ENCODE measurements around the gene VAV3. TPM values are rescaled to one million over a fixed set of nuclear protein-coding genes. Genes with fewer than 3 reads are reported as not detected.

Gene VAV3
- polyA plus RNA-seq, 1 of the 3 experiments (the other 2 are of a cell fraction): not detected

DNA sequence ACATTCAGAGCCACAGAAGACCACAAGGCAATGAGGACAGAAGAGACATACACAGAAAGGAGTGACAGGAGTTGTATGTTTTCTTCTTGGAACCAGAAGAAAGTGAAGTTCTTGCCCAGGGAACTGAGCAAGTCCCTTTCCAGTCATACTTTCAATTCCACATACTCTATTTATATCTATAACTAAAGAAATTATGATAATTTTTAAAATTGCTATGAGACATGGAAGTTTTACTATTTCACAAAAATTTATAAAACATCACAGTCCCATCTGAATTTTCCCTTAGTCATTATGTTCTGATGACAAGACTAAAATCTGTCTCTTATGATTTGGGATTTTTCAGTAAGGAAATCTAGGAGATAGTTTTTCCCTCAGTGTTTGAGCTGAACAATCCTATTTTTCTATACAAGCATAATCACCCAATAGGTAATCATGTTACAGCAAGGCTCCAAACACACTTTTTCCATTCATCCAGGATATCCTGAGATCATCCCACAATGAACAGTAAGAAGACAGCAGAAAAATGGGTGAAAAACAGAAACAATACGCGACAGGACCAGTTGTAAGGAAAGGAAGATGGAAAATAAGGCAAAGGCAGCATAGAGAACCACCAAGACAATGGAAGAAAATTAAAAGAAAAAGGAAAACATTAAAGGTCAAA is 154.6 kb downstream of the VAV3 start:
- TF ChIP-seq TEAD4 (IDR thresholded peaks at IDR 0.05; ENCODE audit: borderline replicate concordance, insufficient read depth) (no peak), CHD2 (IDR thresholded peaks at IDR 0.05; ENCODE audit: low read length, partially characterized antibody) (no peak), TAF1 (IDR thresholded peaks at IDR 0.05; ENCODE audit: borderline replicate concordance, low read depth, low read length) (no peak), YY1 (IDR thresholded peaks at IDR 0.05; ENCODE audit: low read depth) (no peak), MXI1 (IDR thresholded peaks at IDR 0.05; ENCODE audit: low read depth, low read length) (no peak), ELF1 (IDR thresholded peaks at IDR 0.05) (no peak), TCF12 (IDR thresholded peaks at IDR 0.05) (no peak), RFX5 (IDR thresholded peaks at IDR 0.05; ENCODE audit: low read length) (no peak), RAD21 (IDR thresholded peaks at IDR 0.05; ENCODE audit: low read length) (no peak), POLR2AphosphoS5 (IDR thresholded peaks at IDR 0.05; ENCODE audit: low read depth, low read length) (no peak), NRF1 (IDR thresholded peaks at IDR 0.05; ENCODE audit: low read depth, low read length) (no peak), FOXJ3 (CRISPR knock-in tag; IDR thresholded peaks at IDR 0.05) (no peak)
- TF ChIP-seq, protein P1, sequence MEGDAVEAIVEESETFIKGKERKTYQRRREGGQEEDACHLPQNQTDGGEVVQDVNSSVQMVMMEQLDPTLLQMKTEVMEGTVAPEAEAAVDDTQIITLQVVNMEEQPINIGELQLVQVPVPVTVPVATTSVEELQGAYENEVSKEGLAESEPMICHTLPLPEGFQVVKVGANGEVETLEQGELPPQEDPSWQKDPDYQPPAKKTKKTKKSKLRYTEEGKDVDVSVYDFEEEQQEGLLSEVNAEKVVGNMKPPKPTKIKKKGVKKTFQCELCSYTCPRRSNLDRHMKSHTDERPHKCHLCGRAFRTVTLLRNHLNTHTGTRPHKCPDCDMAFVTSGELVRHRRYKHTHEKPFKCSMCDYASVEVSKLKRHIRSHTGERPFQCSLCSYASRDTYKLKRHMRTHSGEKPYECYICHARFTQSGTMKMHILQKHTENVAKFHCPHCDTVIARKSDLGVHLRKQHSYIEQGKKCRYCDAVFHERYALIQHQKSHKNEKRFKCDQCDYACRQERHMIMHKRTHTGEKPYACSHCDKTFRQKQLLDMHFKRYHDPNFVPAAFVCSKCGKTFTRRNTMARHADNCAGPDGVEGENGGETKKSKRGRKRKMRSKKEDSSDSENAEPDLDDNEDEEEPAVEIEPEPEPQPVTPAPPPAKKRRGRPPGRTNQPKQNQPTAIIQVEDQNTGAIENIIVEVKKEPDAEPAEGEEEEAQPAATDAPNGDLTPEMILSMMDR (IDR thresholded peaks at IDR 0.05): no peak
- TF ChIP-seq, protein P2, sequence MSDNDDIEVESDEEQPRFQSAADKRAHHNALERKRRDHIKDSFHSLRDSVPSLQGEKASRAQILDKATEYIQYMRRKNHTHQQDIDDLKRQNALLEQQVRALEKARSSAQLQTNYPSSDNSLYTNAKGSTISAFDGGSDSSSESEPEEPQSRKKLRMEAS (IDR thresholded peaks at IDR 0.05; ENCODE audit: low read depth): no peak
- ChIA-PET CTCF (no interaction called here), POLR2A (no interaction called here)
- Histone ChIP-seq H3K9me3 (no peaks in the 10 kb centered on the region), H4K20me1 (ENCODE audit: insufficient read depth) (no peaks in the 10 kb centered on the region), H2AFZ (ENCODE audit: low read depth) (no peak overlapping the region), H3K4me3 (ENCODE audit: low read depth in 2 of 2, low read length in 1 of 2) (no peak overlapping the region), H3K79me2 (ENCODE audit: insufficient read depth) (no peaks in the 10 kb centered on the region), H3K27me3 (ENCODE audit: insufficient read depth) (no peaks in the 10 kb centered on the region), H3K36me3 (replicated peaks in 1 of 2; ENCODE audit: control insufficient read depth in 1 of 2, insufficient read depth in 2 of 2, low read length in 1 of 2) (no peaks in the 10 kb centered on the region), H3K4me2 (no peak overlapping the region), H3K9me2 (no peaks in the 10 kb centered on the region), H3K4me1 (ENCODE audit: control insufficient read depth in 1 of 2, insufficient read depth in 2 of 2, low read depth in 1 of 2, low read length in 1 of 2) (peaks cover 0 to 5% of the 10 kb centered on the region in 2 experiments; a peak in 1 of 4 replicates), H3F3A (replicated peaks; ENCODE audit: insufficient read depth) (no peaks in the 10 kb centered on the region), H3K9ac (no peak overlapping the region), H3K27ac (ENCODE audit: low read depth in 2 of 2, low read length in 1 of 2) (no peak overlapping the region)
- 89% methylated on average over 2 of the region's 2 CpGs for WGBS (ENCODE audit: low lambda C conversion rate)
- no peak for DNase-seq

DNA sequence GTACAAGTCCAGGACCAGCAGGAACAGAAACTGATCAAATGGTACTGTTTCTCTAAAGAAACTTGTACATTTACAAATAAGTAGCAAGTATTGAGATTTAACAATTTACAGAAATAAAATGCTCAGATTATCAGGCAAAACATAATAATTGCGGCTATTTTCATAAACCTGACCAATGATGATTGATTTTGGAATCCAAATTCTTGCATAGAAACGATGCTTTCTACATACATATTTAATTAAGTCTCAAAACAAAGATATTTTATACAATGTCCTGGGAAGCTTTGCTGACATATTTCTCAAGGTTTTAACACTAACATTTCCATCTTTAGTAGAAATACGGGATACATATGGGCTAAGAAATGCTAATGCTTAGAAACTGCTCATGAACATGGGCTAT is 157.1 kb downstream of the VAV3 start:
- H3K27me3 ChIP-seq (ENCODE audit: insufficient read depth): no peaks in the 10 kb centered on the region
- no peak overlapping the region for H3K9ac ChIP-seq
- POLR2A ChIA-PET: no interaction called here
- WGBS (ENCODE audit: low lambda C conversion rate): 35% methylated on average over 3 of the region's 3 CpGs
- H3K9me3 ChIP-seq: no peaks in the 10 kb centered on the region
- no peak overlapping the region for H3K27ac ChIP-seq (ENCODE audit: low read depth in 2 of 2, low read length in 1 of 2)
- no peak overlapping the region for H2AFZ ChIP-seq (ENCODE audit: low read depth)
- TF ChIP-seq MEF2A (IDR thresholded peaks at IDR 0.05; ENCODE audit: borderline replicate concordance, low read depth): no peak
- TF ChIP-seq FOXJ3 (CRISPR knock-in tag; IDR thresholded peaks at IDR 0.05): no peak
- TF ChIP-seq TCF12 (IDR thresholded peaks at IDR 0.05): no peak
- TF ChIP-seq, protein P3, sequence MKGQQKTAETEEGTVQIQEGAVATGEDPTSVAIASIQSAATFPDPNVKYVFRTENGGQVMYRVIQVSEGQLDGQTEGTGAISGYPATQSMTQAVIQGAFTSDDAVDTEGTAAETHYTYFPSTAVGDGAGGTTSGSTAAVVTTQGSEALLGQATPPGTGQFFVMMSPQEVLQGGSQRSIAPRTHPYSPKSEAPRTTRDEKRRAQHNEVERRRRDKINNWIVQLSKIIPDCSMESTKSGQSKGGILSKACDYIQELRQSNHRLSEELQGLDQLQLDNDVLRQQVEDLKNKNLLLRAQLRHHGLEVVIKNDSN (IDR thresholded peaks at IDR 0.05; ENCODE audit: borderline replicate concordance, low read depth): no peak
- no peak for TF ChIP-seq NFIC (IDR thresholded peaks at IDR 0.05; ENCODE audit: borderline replicate concordance)
- TF ChIP-seq, protein P4, sequence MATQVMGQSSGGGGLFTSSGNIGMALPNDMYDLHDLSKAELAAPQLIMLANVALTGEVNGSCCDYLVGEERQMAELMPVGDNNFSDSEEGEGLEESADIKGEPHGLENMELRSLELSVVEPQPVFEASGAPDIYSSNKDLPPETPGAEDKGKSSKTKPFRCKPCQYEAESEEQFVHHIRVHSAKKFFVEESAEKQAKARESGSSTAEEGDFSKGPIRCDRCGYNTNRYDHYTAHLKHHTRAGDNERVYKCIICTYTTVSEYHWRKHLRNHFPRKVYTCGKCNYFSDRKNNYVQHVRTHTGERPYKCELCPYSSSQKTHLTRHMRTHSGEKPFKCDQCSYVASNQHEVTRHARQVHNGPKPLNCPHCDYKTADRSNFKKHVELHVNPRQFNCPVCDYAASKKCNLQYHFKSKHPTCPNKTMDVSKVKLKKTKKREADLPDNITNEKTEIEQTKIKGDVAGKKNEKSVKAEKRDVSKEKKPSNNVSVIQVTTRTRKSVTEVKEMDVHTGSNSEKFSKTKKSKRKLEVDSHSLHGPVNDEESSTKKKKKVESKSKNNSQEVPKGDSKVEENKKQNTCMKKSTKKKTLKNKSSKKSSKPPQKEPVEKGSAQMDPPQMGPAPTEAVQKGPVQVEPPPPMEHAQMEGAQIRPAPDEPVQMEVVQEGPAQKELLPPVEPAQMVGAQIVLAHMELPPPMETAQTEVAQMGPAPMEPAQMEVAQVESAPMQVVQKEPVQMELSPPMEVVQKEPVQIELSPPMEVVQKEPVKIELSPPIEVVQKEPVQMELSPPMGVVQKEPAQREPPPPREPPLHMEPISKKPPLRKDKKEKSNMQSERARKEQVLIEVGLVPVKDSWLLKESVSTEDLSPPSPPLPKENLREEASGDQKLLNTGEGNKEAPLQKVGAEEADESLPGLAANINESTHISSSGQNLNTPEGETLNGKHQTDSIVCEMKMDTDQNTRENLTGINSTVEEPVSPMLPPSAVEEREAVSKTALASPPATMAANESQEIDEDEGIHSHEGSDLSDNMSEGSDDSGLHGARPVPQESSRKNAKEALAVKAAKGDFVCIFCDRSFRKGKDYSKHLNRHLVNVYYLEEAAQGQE (IDR thresholded peaks at IDR 0.05; ENCODE audit: low read depth, low read length): no peak
- no peaks in the 10 kb centered on the region for H3K79me2 ChIP-seq (ENCODE audit: insufficient read depth)
- H3K4me1 ChIP-seq (ENCODE audit: control insufficient read depth in 1 of 2, insufficient read depth in 2 of 2, low read depth in 1 of 2, low read length in 1 of 2): peaks cover 0 to 2% of the 10 kb centered on the region in 2 experiments; a peak in 1 of 4 replicates
- no peaks in the 10 kb centered on the region for H4K20me1 ChIP-seq (ENCODE audit: insufficient read depth)
- no peak overlapping the region for H3K4me3 ChIP-seq (ENCODE audit: low read depth in 2 of 2, low read length in 1 of 2)
- CTCF ChIA-PET: no interaction called here
- H3K4me2 ChIP-seq: no peak overlapping the region
- no peaks in the 10 kb centered on the region for H3K9me2 ChIP-seq
- no peaks in the 10 kb centered on the region for H3K36me3 ChIP-seq (replicated peaks in 1 of 2; ENCODE audit: control insufficient read depth in 1 of 2, insufficient read depth in 2 of 2, low read length in 1 of 2)
- H3F3A ChIP-seq (replicated peaks; ENCODE audit: insufficient read depth): no peaks in the 10 kb centered on the region
- no peak for DNase-seq
